ENCODE results near the gene TMED6.

The TMED6 gene

GRCh38 chr16:69367980-69368379 lies 16.4 kb upstream of the TMED6 start:
- Histone ChIP-seq H2AFZ (ENCODE audit: insufficient read depth, low read length, poor library complexity) (no peak overlapping the region), H2BK120ac (ENCODE audit: insufficient read depth, low read length, poor library complexity) (no peak overlapping the region), H3K4me2 (ENCODE audit: low read length) (no peak overlapping the region), H3K79me1 (ENCODE audit: low read length) (no peaks in the 10 kb centered on the region), H3K18ac (ENCODE audit: low read length) (no peak overlapping the region), H4K8ac (ENCODE audit: low read depth, low read length) (no peak overlapping the region), H3K9ac (ENCODE audit: low read length) (no peak overlapping the region), H3K4me1 (ENCODE audit: control insufficient read depth in 1 of 2, insufficient read depth in 2 of 2, low read length in 2 of 2) (no peaks in the 10 kb centered on the region), H2BK12ac (ENCODE audit: low read length) (no peak overlapping the region), H3K4ac (ENCODE audit: low read depth, low read length) (no peak overlapping the region), H4K12ac (ENCODE audit: low read depth, low read length) (no peak overlapping the region), H3K27ac (ENCODE audit: low read depth, low read length) (no peak overlapping the region), H3K27me3 (ENCODE audit: insufficient read depth, low read length) (no peaks in the 10 kb centered on the region), H2BK5ac (ENCODE audit: low read depth, low read length, poor library complexity) (no peak overlapping the region), H3K79me2 (ENCODE audit: control insufficient read depth, insufficient read depth, low read length, poor library complexity) (no peaks in the 10 kb centered on the region), H3K4me3 (ENCODE audit: low read depth, low read length) (no peak overlapping the region), H2AK5ac (ENCODE audit: low read length) (no peak overlapping the region), H3K14ac (ENCODE audit: low read length) (no peak overlapping the region), H3K36me3 (ENCODE audit: control insufficient read depth in 1 of 2, insufficient read depth in 2 of 2, low read length in 2 of 2) (peaks cover 26 to 54% of the 10 kb centered on the region in 2 experiments), H3K9me3 (ENCODE audit: insufficient read depth, low read depth, low read length) (no peaks in the 10 kb centered on the region), H3K23ac (ENCODE audit: low read length) (no peak overlapping the region), H4K91ac (ENCODE audit: low read depth, low read length) (no peak overlapping the region)
- no peak for DNase-seq
- WGBS (ENCODE audit: extremely low coverage, insufficient coverage, insufficient read length) = no CpG with 5 or more reads among the region's 7 CpGs

GRCh38 chr16:69366431-69366830 lies 14.8 kb upstream of the TMED6 start:
- no peaks in the 10 kb centered on the region for H3K27me3 ChIP-seq (ENCODE audit: insufficient read depth, low read length)
- no CpG with 5 or more reads among the region's 7 CpGs for WGBS (ENCODE audit: extremely low coverage, insufficient coverage, insufficient read length)
- H2BK120ac ChIP-seq (ENCODE audit: insufficient read depth, low read length, poor library complexity) = no peak overlapping the region

GRCh38 chr16:69365901-69366300 lies 14.3 kb upstream of the TMED6 start:
- no peaks in the 10 kb centered on the region for H3K79me1 ChIP-seq (ENCODE audit: low read length)
- DNase-seq = no peak
- H2AK5ac ChIP-seq (ENCODE audit: low read length) = no peak overlapping the region
- no peak overlapping the region for H4K8ac ChIP-seq (ENCODE audit: low read depth, low read length)
- no peak overlapping the region for H3K27ac ChIP-seq (ENCODE audit: low read depth, low read length)
- H3K23ac ChIP-seq (ENCODE audit: low read length) = no peak overlapping the region
- H3K14ac ChIP-seq (ENCODE audit: low read length) = no peak overlapping the region
- no peaks in the 10 kb centered on the region for H3K4me1 ChIP-seq (ENCODE audit: control insufficient read depth in 1 of 2, insufficient read depth in 2 of 2, low read length in 2 of 2)
- H3K4ac ChIP-seq (ENCODE audit: low read depth, low read length) = no peak overlapping the region
- H4K91ac ChIP-seq (ENCODE audit: low read depth, low read length) = no peak overlapping the region
- H3K4me3 ChIP-seq (ENCODE audit: low read depth, low read length) = no peak overlapping the region
- no peaks in the 10 kb centered on the region for H3K79me2 ChIP-seq (ENCODE audit: control insufficient read depth, insufficient read depth, low read length, poor library complexity)
- no peak overlapping the region for H2BK12ac ChIP-seq (ENCODE audit: low read length)
- H4K12ac ChIP-seq (ENCODE audit: low read depth, low read length) = no peak overlapping the region
- no peak overlapping the region for H2BK120ac ChIP-seq (ENCODE audit: insufficient read depth, low read length, poor library complexity)
- WGBS (ENCODE audit: extremely low coverage, insufficient coverage, insufficient read length) = no CpG with 5 or more reads among the region's 2 CpGs
- no peak overlapping the region for H3K18ac ChIP-seq (ENCODE audit: low read length)
- no peak overlapping the region for H2AFZ ChIP-seq (ENCODE audit: insufficient read depth, low read length, poor library complexity)
- no peaks in the 10 kb centered on the region for H3K9me3 ChIP-seq (ENCODE audit: insufficient read depth, low read depth, low read length)
- H2BK5ac ChIP-seq (ENCODE audit: low read depth, low read length, poor library complexity) = no peak overlapping the region
- H3K27me3 ChIP-seq (ENCODE audit: insufficient read depth, low read length) = no peaks in the 10 kb centered on the region
- H3K9ac ChIP-seq (ENCODE audit: low read length) = no peak overlapping the region
- H3K4me2 ChIP-seq (ENCODE audit: low read length) = no peak overlapping the region
- peaks cover 19 to 51% of the 10 kb centered on the region in 2 experiments for H3K36me3 ChIP-seq (ENCODE audit: control insufficient read depth in 1 of 2, insufficient read depth in 2 of 2, low read length in 2 of 2)

More at GRCh38 chr16:69366431-69366830, 14.8 kb upstream of the TMED6 start:
- H2BK5ac ChIP-seq (ENCODE audit: low read depth, low read length, poor library complexity) = no peak overlapping the region
- no peak overlapping the region for H3K9ac ChIP-seq (ENCODE audit: low read length)
- DNase-seq = no peak
- H4K8ac ChIP-seq (ENCODE audit: low read depth, low read length) = no peak overlapping the region
- H3K4me2 ChIP-seq (ENCODE audit: low read length) = no peak overlapping the region
- H3K14ac ChIP-seq (ENCODE audit: low read length) = no peak overlapping the region
- H3K4me1 ChIP-seq (ENCODE audit: control insufficient read depth in 1 of 2, insufficient read depth in 2 of 2, low read length in 2 of 2) = no peaks in the 10 kb centered on the region
- no peak overlapping the region for H2AK5ac ChIP-seq (ENCODE audit: low read length)
- no peak overlapping the region for H3K4me3 ChIP-seq (ENCODE audit: low read depth, low read length)
- no peak overlapping the region for H3K4ac ChIP-seq (ENCODE audit: low read depth, low read length)
- H3K23ac ChIP-seq (ENCODE audit: low read length) = no peak overlapping the region
- no peak overlapping the region for H4K12ac ChIP-seq (ENCODE audit: low read depth, low read length)
- no peak overlapping the region for H3K27ac ChIP-seq (ENCODE audit: low read depth, low read length)
- no peak overlapping the region for H3K18ac ChIP-seq (ENCODE audit: low read length)
- no peak overlapping the region for H2BK12ac ChIP-seq (ENCODE audit: low read length)
- H4K91ac ChIP-seq (ENCODE audit: low read depth, low read length) = no peak overlapping the region
- H3K36me3 ChIP-seq (ENCODE audit: control insufficient read depth in 1 of 2, insufficient read depth in 2 of 2, low read length in 2 of 2) = peaks cover 21 to 50% of the 10 kb centered on the region in 2 experiments
- H3K9me3 ChIP-seq (ENCODE audit: insufficient read depth, low read depth, low read length) = no peaks in the 10 kb centered on the region
- no peaks in the 10 kb centered on the region for H3K79me1 ChIP-seq (ENCODE audit: low read length)
- no peaks in the 10 kb centered on the region for H3K79me2 ChIP-seq (ENCODE audit: control insufficient read depth, insufficient read depth, low read length, poor library complexity)
- no peak overlapping the region for H2AFZ ChIP-seq (ENCODE audit: insufficient read depth, low read length, poor library complexity)

- Histone ChIP-seq H3K79me2 (ENCODE audit: control insufficient read depth, insufficient read depth, low read length, poor library complexity) (no peaks in the 10 kb centered on the region), H3K36me3 (ENCODE audit: control insufficient read depth in 1 of 2, insufficient read depth in 2 of 2, low read length in 2 of 2) (peaks cover 18 to 41% of the 10 kb centered on the region in 2 experiments), H3K18ac (ENCODE audit: low read length) (no peak overlapping the region), H3K4ac (ENCODE audit: low read depth, low read length) (no peak overlapping the region), H3K4me2 (ENCODE audit: low read length) (no peak overlapping the region), H4K8ac (ENCODE audit: low read depth, low read length) (no peak overlapping the region), H3K27ac (ENCODE audit: low read depth, low read length) (no peak overlapping the region), H3K14ac (ENCODE audit: low read length) (no peak overlapping the region), H3K4me3 (ENCODE audit: low read depth, low read length) (no peak overlapping the region), H4K12ac (ENCODE audit: low read depth, low read length) (no peak overlapping the region), H2BK5ac (ENCODE audit: low read depth, low read length, poor library complexity) (no peak overlapping the region), H3K9ac (ENCODE audit: low read length) (no peak overlapping the region), H3K79me1 (ENCODE audit: low read length) (no peaks in the 10 kb centered on the region), H2BK12ac (ENCODE audit: low read length) (no peak overlapping the region), H3K9me3 (ENCODE audit: insufficient read depth, low read depth, low read length) (no peaks in the 10 kb centered on the region), H3K23ac (ENCODE audit: low read length) (no peak overlapping the region), H2BK120ac (ENCODE audit: insufficient read depth, low read length, poor library complexity) (no peak overlapping the region), H2AFZ (ENCODE audit: insufficient read depth, low read length, poor library complexity) (no peak overlapping the region), H2AK5ac (ENCODE audit: low read length) (no peak overlapping the region), H3K4me1 (ENCODE audit: control insufficient read depth in 1 of 2, insufficient read depth in 2 of 2, low read length in 2 of 2) (no peaks in the 10 kb centered on the region), H4K91ac (ENCODE audit: low read depth, low read length) (no peak overlapping the region), H3K27me3 (ENCODE audit: insufficient read depth, low read length) (no peaks in the 10 kb centered on the region)
- DNase-seq = no peak
- no CpG with 5 or more reads among the region's 2 CpGs for WGBS (ENCODE audit: extremely low coverage, insufficient coverage, insufficient read length)
Observed at GRCh38 chr16:69364088-69364487, 12.5 kb upstream of the TMED6 start.
